Right cardiac atrium (tissue), 5 donors: ENCODE measurements around the gene ABCC2. TPM values are rescaled to one million over a fixed set of nuclear protein-coding genes. Genes with fewer than 3 reads are reported as not detected.
"Not testable (repeated sequence)": the region's sequence is repeated elsewhere in the genome, so short reads cannot be mapped to it uniquely, and the experiment has no call there.

Source experiments
- ATAC-seq, 2 donors: fragments of 200-7000 bp; cut with Tn5 transposase; one replicate each; pipeline versions ENCODE4 v1.8.0 to v1.9.1; 2020; ENCODE audit warnings: moderate library complexity in 2 of 2, mild to moderate bottlenecking in 1 of 2
- DNase-seq, 3 donors: peaks; one replicate each; pipeline ENCODE4 v3.0.0-alpha.2; 2020
- H3K27ac ChIP-seq: one replicate; pipeline ENCODE4 v1.5.1; 2013; ENCODE audit warnings: mild to moderate bottlenecking, low read length, control low read depth, moderate library complexity
- H3K27me3 ChIP-seq: one replicate; pipeline ENCODE4 v1.6.1; 2013; ENCODE audit not compliant: control insufficient read depth, insufficient read depth
- H3K4me1 ChIP-seq: one replicate; pipeline ENCODE4 v1.6.1; 2013; ENCODE audit warnings: low read length; ENCODE audit not compliant: control insufficient read depth, insufficient read depth
- H3K4me3 ChIP-seq: one replicate; pipeline ENCODE4 v1.5.1; 2013; ENCODE audit warnings: low read length, control low read depth
- H3K9me3 ChIP-seq: one replicate; pipeline ENCODE4 v1.6.1; 2013; ENCODE audit warnings: low read length; ENCODE audit not compliant: control insufficient read depth
- WGBS: extraction: QIAGEN DNeasy Blood & Tissue Kit; methylation state at CpG from one replicate; pipeline ENCODE4 v1.1.7; 2013; 5-methylcytosine and 5-hydroxymethylcytosine counted together
- intact Hi-C, 4 donors: fragments of 100-400 bp; cut with DNase I; formaldehyde crosslinking; loops; one replicate each; pipeline versions ENCODE4 v1.11.0 to v1.14.0; 2022 to 2023
- polyA plus RNA-seq: library from polyadenylated mRNA; stranded (reverse); fragments of 200-250 nt; gene quantifications from one replicate; pipeline ENCODE4 v1.2.3, GENCODE V29; 2013
- total RNA-seq, 4 donors: library from RNA; stranded (reverse); fragmentation: NEBNext Ultra II Directional; extraction: Animal tissue kit (Norgen Biotek cat#: 25700); gene quantifications; one replicate each; pipeline ENCODE4 v1.2.1, GENCODE V29; 2021
- donor health status: healthy with polysubstance abuse.
- donor health status: DM: no; HTN: yes; CAD: no.
- donor health status: DM: no; HTN: no; CAD: no.
- donor health status: DM: no; HTN: yes; CAD: no; lungs with severe emphysema.
- donor health status: DM: yes; HTN: yes; CAD: no.

The ABCC2 gene
- total and polyA plus RNA-seq, 5 donors: 0.17 to 0.89 (median 0.37) TPM

DNA sequence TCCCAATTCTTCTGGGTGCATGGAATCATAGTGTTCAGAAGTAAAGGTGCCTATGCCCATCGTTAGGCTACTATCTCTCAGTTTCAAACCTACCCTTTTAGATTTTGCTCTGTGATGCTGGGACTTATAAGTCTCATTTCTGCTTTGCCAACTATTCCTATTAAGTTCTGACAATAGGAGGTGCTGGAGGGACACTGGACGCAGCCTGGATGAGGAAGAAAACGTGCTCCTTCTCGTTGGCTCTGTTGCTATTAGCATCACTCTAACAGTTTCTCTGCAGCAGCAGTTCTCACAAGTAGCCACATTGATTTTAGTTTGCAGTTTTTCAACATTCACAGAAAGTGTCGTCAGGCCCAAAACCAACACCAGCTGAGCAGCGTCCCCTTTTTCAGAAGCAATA lies 72.4 kb downstream of the ABCC2 start:
- Histone ChIP-seq H3K27me3 (no peaks in the 10 kb centered on the region), H3K9me3 (no peaks in the 10 kb centered on the region), H3K4me1 (no peaks in the 10 kb centered on the region), H3K4me3 (no peak overlapping the region), H3K27ac (no peak overlapping the region)
- no peak for DNase-seq
- intact Hi-C loops: no loop called here
- WGBS: 25% methylated on average over 6 of the region's 6 CpGs
- ATAC-seq: peak; percentile 66 to 67

- WGBS: 94% methylated on average over 8 of the region's 8 CpGs
- intact Hi-C loops: no loop called here
- Histone ChIP-seq H3K27me3 (no peaks in the 10 kb centered on the region), H3K9me3 (no peaks in the 10 kb centered on the region), H3K4me1 (no peaks in the 10 kb centered on the region), H3K27ac (no peak overlapping the region), H3K4me3 (no peak overlapping the region)
- ATAC-seq (no peak), DNase-seq (no peak)
Measured at GRCh38 chr10:99855479-99856071, 73.1 kb downstream of the ABCC2 start.

DNA sequence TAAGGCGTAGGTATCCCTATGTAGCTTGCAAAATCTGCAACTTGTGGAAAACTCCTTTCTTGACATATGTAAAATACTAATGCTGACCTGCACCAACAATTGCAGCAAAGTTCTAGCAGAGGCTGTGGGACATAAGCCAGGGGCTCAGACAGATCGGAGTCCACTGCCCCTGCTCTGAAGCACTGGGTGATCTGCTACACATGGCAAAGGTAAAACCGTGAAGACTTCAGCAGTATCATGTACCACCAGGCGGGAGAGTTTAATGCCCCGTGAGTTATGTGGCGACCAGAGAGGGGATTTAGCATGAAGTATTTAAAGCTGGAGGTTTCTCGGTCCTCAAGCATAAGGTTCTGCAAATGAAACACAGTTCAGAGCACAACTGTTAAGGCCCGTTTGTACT lies 76.4 kb downstream of the ABCC2 start:
- no peak for ATAC-seq
- intact Hi-C loops: no loop called here
- Histone ChIP-seq H3K27me3 (no peaks in the 10 kb centered on the region), H3K27ac (no peak overlapping the region), H3K4me1 (no peaks in the 10 kb centered on the region), H3K4me3 (no peak overlapping the region), H3K9me3 (no peaks in the 10 kb centered on the region)
- no peak for DNase-seq
- WGBS: 84% methylated on average over 8 of the region's 8 CpGs

DNA sequence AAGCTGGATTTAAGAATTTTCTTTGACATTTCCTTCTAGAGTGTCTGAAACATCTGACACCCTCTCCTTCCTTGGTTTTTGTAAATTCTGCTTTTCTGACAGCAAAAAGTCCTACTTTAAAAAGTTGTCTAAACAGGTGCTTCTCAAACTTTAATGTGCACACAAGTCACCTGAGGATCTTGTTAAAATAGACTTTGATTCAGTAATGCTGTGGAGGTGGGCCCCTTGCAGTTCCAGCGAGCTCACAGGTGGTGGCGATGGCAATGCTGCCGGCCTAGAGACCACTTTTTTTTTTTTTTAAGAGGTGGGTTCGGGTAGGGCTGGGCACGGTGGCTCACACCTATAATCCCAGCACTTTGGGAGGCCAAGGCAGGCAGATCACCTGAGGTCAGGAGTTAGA lies 77.1 kb downstream of the ABCC2 start:
- H3K4me1 ChIP-seq: no peaks in the 10 kb centered on the region
- intact Hi-C loops: no loop called here
- H3K27me3 ChIP-seq: no peaks in the 10 kb centered on the region
- WGBS: 36% methylated on average over 5 of the region's 5 CpGs
- H3K9me3 ChIP-seq: no peaks in the 10 kb centered on the region
- DNase-seq: no peak
- no peak overlapping the region for H3K27ac ChIP-seq
- H3K4me3 ChIP-seq: no peak overlapping the region
- no peak for ATAC-seq

GRCh38 chr10:99860466-99860865 lies 78.0 kb downstream of the ABCC2 start:
- H3K27me3 ChIP-seq: no peaks in the 10 kb centered on the region
- no peaks in the 10 kb centered on the region for H3K9me3 ChIP-seq
- H3K27ac ChIP-seq: no peak overlapping the region
- no peaks in the 10 kb centered on the region for H3K4me1 ChIP-seq
- 92% methylated on average over 8 of the region's 8 CpGs for WGBS
- DNase-seq (no peak), ATAC-seq (no peak)
- H3K4me3 ChIP-seq: no peak overlapping the region
- intact Hi-C loops: no loop called here

DNA sequence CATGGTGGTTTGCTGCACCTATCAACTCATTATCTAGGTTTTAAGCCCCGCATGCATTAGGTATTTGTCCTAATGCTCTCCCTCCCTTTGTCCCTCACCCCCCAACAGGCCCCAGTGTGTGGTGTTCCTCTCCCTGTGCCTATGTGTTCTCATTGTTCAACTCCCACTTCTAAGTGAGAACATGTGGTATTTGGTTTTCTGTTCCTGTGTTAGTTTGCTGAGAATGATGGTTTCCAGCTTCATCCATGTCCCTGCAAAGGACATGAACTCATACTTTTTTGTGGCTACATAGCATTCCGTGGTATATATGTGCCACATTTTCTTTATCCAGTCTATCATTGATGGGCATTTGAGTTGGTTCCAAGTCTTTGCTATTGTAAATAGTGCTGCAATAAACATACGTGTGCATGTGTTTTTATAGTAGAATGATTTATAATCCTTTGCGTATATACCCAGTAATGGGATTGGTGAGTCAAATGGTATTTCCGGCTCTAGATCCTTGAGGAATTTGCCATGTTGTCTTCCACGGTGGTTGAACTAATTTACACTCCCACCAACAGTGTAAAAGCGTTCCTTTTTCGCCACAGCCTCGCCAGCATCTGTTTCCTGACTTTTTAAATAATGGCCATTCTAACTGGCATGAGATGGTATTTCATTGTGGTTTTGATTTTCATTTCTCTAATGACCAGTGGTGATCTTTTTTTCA lies 81.2 kb downstream of the ABCC2 start:
- intact Hi-C loops, H3K9me3 ChIP-seq, ATAC-seq, H3K27me3 ChIP-seq, H3K4me1 ChIP-seq, DNase-seq, H3K27ac ChIP-seq, H3K4me3 ChIP-seq: not testable (repeated sequence)
- 80% methylated on average over 9 of the region's 9 CpGs for WGBS

- ATAC-seq, H3K4me1 ChIP-seq, H3K9me3 ChIP-seq, H3K4me3 ChIP-seq, DNase-seq, H3K27me3 ChIP-seq, H3K27ac ChIP-seq, intact Hi-C loops: not testable (repeated sequence)
- 66% methylated on average over 3 of the region's 3 CpGs for WGBS
Measured at GRCh38 chr10:99867250-99867649, 84.8 kb downstream of the ABCC2 start.

DNA sequence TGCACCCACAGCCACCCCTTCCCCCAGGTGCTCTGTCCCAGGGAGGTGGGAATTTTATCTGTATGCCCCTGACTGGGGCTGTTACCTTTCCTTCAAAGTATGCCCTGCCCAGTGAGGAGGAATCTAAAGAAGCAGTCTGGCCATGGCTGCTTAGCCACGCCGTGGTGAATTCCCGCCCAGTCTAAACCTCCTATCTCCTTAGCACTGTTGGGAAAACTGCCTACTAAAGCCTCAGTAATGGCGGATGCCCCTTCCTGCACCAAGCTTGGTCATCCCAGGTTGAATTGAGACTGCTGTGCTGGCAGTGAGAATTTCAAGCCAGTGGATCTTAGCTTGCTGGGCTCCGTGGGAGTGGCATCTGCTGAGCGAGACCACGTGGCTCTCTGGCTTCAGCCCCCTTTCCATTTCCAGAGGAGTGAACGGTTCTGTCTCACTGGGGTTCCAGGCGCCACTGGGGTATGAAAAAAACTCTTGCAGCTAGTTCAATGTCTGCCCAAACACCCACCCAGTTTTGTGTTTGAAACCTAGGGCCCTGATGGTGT lies 87.2 kb downstream of the ABCC2 start:
- no peak for DNase-seq
- no peak for ATAC-seq
- H3K27ac ChIP-seq: no peak overlapping the region
- no peaks in the 10 kb centered on the region for H3K4me1 ChIP-seq
- H3K9me3 ChIP-seq: no peaks in the 10 kb centered on the region
- intact Hi-C loops: no loop called here
- 65% methylated on average over 9 of the region's 9 CpGs for WGBS
- H3K27me3 ChIP-seq: no peaks in the 10 kb centered on the region
- no peak overlapping the region for H3K4me3 ChIP-seq

DNA sequence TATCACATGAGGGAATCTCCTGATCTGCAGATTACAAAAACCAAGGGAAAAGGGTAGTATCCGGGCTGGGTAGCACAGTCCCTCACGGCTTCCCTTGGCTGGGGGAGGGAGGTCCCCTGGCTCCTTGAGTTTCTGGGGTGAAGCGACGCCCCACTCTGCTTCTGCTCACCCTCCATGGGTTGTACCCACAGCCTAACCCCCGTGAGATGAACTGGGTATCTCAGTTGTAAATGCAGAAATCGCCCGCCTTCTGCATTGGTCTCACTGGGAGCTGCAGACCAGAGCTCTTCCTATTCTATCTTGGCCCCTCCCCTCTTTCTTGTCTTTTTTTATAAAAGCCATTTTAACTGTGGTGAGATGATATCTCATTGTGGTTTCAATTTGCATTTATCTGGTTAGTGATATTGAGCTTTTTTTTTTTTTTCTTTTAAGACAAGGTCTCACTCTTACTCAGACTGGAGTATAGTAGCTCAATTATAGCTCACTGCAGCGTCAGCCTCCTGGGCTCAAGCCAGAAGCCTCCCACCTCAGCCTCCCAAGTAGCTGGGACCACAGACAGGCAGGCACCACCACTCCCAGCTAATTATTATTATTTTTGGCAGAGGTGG lies 87.8 kb downstream of the ABCC2 start:
- no peak overlapping the region for H3K27ac ChIP-seq
- no peaks in the 10 kb centered on the region for H3K27me3 ChIP-seq
- intact Hi-C loops: no loop called here
- H3K4me1 ChIP-seq: no peaks in the 10 kb centered on the region
- H3K9me3 ChIP-seq: no peaks in the 10 kb centered on the region
- no peak for DNase-seq
- ATAC-seq: no peak
- 75% methylated on average over 8 of the region's 8 CpGs for WGBS
- H3K4me3 ChIP-seq: no peak overlapping the region

- no peaks in the 10 kb centered on the region for H3K9me3 ChIP-seq
- H3K27me3 ChIP-seq: no peaks in the 10 kb centered on the region
- intact Hi-C loops: no loop called here
- WGBS: 70% methylated on average over 5 of the region's 5 CpGs
- H3K4me1 ChIP-seq: no peaks in the 10 kb centered on the region
- DNase-seq (no peak), ATAC-seq (peak in 1 of 2 donors; percentile 26)
- H3K27ac ChIP-seq: no peak overlapping the region
- no peak overlapping the region for H3K4me3 ChIP-seq
Measured at GRCh38 chr10:99872367-99873162, 90.1 kb downstream of the ABCC2 start.

DNA sequence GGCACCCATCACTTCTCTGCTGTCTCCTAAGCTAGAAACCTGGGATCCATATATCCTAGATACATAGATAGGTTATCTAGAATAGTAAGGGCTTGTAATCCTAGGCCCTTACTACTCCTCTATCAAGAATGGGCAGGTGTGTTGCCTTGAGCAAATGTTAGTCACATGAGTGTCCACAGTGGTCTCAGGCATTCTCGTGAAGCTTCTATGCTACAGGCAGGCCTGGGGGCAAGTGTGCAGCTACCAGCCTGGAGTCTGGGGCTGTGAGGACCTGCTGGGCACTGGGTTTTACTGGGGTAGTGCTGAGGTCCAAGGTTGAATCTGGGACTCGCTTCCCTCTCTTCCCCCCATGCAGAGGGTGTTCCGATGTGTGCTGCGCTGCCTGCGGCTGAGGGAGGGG lies 91.4 kb downstream of the ABCC2 start:
- H3K9me3 ChIP-seq: no peaks in the 10 kb centered on the region
- no peak for DNase-seq
- H3K27me3 ChIP-seq: no peaks in the 10 kb centered on the region
- H3K27ac ChIP-seq: no peak overlapping the region
- no peak overlapping the region for H3K4me3 ChIP-seq
- no peak for ATAC-seq
- intact Hi-C loops: no loop called here
- 94% methylated on average over 5 of the region's 5 CpGs for WGBS
- H3K4me1 ChIP-seq: no peaks in the 10 kb centered on the region
